Fibroblast of villous mesenchyme (primary cell): ENCODE results near the gene EXOC6. TPM values are rescaled to one million over a fixed set of nuclear protein-coding genes. Genes with fewer than 3 reads are reported as not detected.
A peak's percentile ranks its signal among the peaks of the same experiment; 100 is the strongest.

ENCODE experiments used
- DNase-seq: peaks from one replicate; pipeline ENCODE4 v3.0.0-alpha.2; 2010; ENCODE audit warnings: low read depth
- H3K4me3 ChIP-seq: 2 replicates; pipeline ENCODE4 v1.5.1; 2011; ENCODE audit warnings: low read depth, mild to moderate bottlenecking, low read length
- CTCF ChIP-seq: IDR thresholded peaks from 2 replicates; pipeline ENCODE4 v1.5.1; 2012; ENCODE audit warnings: low read depth, mild to moderate bottlenecking, low read length; ENCODE audit not compliant: insufficient read depth
- total RNA-seq: library from RNA; depleted of rRNA; stranded (reverse); fragments of >200 nt; gene quantifications from 2 replicates; pipeline ENCODE4 v1.2.3, GENCODE V29; 2012

The EXOC6 gene
- total RNA-seq, 1 donor = 7.8 TPM

GRCh38 chr10:92846344-92846743, 2.0 kb upstream of the EXOC6 start:
- TF ChIP-seq CTCF = no peak
- no peak overlapping the region for H3K4me3 ChIP-seq
- DNase-seq = no peak

- DNase-seq = no peak
- no peak for TF ChIP-seq CTCF
- no peak overlapping the region for H3K4me3 ChIP-seq
Observed at GRCh38 chr10:92846854-92847201, 1.5 kb upstream of the EXOC6 start.

DNA sequence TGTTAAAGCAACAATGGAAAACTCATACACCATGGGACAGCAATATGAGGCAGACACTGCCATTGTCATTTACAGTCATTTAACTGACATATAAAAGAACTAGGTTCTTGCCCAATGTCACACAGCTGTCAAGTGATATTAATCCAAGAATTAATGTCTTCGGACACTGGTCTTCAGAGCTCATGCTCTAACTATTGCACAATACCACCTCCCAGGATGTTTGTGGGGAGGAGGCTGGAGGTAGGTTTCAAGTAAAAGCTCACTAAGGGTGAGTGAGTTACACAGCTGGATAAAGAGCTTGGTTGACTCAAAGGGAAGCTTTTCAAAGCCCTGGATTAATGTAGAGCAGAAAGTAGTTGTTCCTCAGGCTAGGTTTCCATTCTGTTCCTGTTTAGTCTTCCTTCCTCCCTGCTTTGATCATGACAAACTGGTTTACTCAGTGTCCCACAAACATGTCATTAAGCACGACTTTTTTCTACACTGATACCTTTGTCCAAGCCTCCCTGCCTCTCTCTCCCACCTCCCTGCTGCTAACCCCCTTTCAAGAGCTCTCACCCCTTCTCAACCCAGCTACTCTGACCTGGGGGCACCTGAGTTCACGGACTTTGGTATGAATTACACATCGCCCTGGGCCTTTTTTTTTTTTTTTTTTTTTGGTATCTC, 987 bp upstream of the EXOC6 start:
- TF ChIP-seq CTCF = no peak
- DNase-seq = peak; percentile 31
- no peak overlapping the region for H3K4me3 ChIP-seq

GRCh38 chr10:92848037-92848440, 281 bp upstream of the EXOC6 start:
- TF ChIP-seq CTCF = no peak
- no peak for DNase-seq
- H3K4me3 ChIP-seq = peak overlapping the region; percentile 81

DNA sequence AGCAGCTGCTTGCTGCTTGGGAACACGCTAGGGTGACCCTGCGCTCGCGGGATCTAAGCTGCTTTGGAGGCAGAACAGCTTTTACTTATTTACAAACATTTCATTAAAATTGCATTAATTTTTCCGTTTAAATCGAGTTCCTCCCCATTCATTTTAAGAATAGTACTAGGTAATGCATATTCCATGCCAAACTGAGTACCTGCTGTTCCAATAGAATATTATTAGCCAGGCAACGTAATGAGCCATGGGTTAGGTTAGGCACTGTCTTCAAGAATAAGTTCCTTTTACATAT, 860 bp downstream of the EXOC6 start:
- peak; percentile 29 for DNase-seq
- H3K4me3 ChIP-seq = peak overlapping the region; percentile 81
- no peak for TF ChIP-seq CTCF

DNA sequence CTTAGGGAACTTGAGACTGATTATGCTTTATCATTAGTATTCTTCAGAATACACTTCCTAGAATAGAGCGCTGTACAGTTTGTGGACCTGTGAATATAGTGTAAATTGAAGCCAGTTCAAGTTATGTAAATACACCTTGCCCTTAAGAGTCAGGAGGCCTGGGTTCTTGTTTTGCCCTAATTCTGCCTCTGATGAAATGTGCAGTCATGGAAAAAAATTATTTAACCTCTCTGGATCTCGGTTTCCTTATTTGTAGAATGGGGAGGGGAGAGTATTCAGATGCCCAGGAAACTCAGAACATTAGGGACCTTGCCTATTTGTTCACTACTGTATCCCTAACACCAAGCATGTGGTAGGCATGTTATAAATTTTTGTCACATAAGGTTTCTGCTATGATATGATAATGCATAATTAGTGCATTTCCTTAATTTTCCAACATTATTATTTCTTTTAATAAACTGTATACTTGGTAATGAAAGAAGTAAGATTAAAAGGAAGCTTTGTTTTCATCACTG, 1.3 kb downstream of the EXOC6 start:
- no peak for DNase-seq
- peak overlapping the region; percentile 81 for H3K4me3 ChIP-seq
- no peak for TF ChIP-seq CTCF

DNA sequence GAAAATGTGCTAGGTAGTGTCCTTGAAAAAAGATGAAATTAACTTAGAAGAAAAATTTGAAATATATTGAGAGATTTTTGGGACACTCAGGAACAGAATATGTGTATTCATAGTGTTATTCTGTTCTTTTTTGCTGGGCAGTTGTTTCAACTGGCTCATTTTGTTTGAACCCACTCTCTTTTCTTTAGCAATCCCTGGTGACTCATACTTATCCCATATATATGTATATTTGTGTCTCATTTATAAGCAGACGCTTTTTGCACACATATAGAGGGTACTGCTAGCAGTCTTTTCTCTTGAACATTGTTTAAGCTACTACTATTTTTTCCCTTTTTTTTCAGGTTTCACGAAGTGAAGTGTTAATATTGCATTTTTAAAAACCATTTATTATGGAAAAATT, 1.9 kb downstream of the EXOC6 start:
- no peak for TF ChIP-seq CTCF
- no peak overlapping the region for H3K4me3 ChIP-seq
- no peak for DNase-seq
